T-helper 2 cell treated with Interferon-gamma antibody and Interleukin-4, amounts not matched to agents 100 ng/mL and 5 ng/mL, for 36 hours (primary cell): ENCODE data around the gene MKI67. TPM values are rescaled to one million over a fixed set of nuclear protein-coding genes. Genes with fewer than 3 reads are reported as not detected.

Source experiments
- intact Hi-C: fragments of 100-400 bp; cut with micrococcal nuclease; formaldehyde crosslinking; loops from one replicate; pipeline ENCODE4 v1.15.1; 2023
- total RNA-seq: library from RNA; stranded (reverse); gene quantifications from 2 replicates; pipeline ENCODE4 v1.2.3, GENCODE V29; 2022

The MKI67 gene
- total RNA-seq, 1 donor from 2014 or later = 272 TPM

- intact Hi-C loops = no loop called here
These were observed 40.0 kb downstream of the MKI67 start for GRCh38 chr10:128086003-128086863.

DNA sequence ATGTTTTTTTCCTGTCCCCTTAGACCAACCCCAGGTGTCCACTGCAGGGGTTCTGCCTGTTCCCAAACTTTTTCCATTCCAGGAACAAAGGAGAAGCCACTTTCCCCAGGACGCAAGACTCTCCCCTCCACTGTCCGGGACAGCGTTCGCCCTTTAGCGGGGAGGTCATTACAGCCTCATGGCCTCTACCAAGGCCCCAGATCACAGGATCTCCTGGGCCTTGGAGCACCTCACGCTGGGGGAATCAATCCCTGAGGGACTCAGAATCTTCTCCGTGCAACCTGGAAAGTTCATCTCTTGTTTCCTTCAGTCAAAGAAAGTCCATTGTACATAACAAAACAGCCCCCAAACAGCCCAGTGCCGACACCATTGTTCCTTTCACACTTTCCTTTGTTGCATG is 41.2 kb downstream of the MKI67 start:
- intact Hi-C loops = no loop called here

DNA sequence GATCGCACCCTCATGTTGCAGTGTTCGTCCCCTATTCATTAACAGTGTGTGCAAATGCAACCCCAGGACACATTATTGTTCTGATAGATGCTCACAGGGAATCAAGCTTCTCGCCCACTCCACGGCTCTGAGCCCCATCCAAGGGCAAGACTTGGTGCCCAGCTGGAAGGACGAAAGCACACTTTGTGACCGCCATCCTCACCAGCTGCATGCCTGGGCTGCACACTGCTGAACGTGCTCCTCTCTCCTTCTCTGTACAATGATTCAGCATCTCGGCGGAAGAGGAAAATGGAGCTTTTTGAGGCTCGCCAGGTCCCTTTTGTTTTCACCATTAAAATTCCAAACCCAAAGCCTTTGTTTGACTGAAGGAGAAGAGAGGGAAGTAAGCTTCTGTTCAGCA is 41.9 kb downstream of the MKI67 start:
- intact Hi-C loops = no loop called here

DNA sequence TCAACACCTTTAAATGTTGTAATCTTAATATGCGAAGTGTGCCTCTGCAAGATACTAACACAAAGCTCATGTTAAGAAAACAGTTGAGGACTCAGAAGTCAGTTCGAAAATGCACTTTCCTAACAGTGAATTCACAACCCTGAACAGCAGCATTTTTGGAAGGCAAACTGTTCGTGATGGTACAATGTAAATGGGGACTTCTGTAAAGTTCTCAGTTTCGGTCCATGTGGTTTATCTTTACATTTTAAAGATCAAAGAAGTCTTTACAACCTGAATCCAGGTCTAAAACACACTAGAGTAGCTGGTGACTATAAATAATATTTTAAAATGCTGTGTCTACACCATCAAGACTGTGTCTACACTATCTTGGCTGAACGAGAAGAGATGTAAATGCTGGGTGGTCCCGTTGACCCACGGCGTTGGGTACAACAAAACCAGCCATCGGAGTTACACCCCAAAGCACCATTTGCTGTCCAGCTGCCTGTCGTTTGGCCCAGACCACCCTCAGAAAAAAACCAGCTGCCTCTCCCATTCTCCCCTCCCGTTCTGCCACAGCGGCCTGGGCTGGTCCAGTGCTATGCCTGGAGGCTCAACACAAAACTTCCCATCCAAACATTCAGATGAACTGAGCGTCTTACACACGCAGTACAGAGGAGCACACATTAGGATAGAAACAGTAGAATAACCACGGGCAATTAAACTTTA is 42.9 kb downstream of the MKI67 start:
- intact Hi-C loops = no loop called here

- intact Hi-C loops = no loop called here
These were observed 44.5 kb downstream of the MKI67 start for GRCh38 chr10:128081720-128082119.

- intact Hi-C loops = no loop called here
These were observed 45.0 kb downstream of the MKI67 start for GRCh38 chr10:128081222-128081621.

DNA sequence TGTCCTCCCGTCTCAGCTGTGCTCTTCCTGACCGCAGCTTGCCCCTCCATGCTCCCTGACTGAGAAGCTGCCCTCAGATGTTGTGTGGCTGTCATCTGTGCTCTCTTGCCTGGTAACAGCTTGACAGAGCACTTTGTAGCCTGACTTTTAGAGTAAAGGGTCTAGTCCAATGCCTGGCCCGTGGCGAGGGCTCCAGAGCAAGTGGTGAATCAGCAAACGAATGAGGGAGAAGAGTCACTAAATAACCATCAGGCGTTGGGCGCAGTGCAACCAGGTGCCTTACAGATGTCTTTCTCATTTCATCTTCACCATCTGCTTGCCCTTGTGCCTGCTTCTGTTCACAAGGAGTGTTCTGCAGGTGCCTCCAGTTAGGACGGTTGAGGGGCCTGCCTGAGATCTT is 45.6 kb downstream of the MKI67 start:
- intact Hi-C loops = no loop called here

- intact Hi-C loops = no loop called here
These were observed 46.0 kb downstream of the MKI67 start for GRCh38 chr10:128080231-128080630.

DNA sequence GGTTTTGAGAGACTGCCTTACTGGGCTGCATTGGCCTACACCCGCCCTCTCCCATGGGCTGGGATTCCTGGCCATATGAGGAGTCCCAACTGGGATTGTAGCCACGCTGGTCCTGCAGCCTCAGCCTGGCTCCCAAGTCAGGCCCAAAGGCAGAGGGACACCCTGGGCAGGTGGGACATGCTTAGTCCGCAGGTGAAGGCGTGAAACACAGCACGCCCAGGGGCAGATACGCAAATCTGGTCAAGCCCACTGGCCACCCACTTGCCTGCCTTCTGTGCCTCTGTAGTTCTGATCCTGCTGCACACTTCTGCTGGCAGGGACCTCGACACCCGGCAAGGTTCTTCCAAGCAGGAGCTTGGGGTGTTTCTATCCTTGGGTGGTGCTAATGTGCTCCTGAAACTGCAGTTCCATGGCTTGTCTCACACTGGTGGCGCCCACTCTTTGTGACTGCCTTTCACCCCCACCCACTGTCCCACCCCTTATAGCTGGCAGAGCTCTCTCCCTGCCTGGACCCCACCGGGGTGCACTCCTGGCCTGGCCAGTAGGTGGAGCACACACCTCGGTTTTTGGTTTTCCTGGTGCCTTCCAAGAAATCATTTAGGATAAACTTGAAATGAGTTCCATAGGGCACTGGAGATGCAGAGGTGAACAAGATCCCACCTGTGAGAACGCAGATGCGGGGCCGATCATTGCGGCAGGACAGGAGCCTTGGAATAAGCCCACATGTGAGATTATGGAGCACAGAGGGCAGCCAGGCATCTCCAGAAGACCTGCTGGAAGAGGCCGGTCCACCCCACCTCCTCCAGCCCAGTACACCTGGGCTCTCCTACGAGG is 47.9 kb downstream of the MKI67 start:
- intact Hi-C loops = loop anchor here (1.0 kb wide), 1 partner anchor 72 kb away; no protein-coding TSS in a partner anchor

- intact Hi-C loops = no loop called here
These were observed 48.9 kb downstream of the MKI67 start for GRCh38 chr10:128077155-128077875.

GRCh38 chr10:128074589-128074988 is 51.6 kb downstream of the MKI67 start:
- intact Hi-C loops = no loop called here

DNA sequence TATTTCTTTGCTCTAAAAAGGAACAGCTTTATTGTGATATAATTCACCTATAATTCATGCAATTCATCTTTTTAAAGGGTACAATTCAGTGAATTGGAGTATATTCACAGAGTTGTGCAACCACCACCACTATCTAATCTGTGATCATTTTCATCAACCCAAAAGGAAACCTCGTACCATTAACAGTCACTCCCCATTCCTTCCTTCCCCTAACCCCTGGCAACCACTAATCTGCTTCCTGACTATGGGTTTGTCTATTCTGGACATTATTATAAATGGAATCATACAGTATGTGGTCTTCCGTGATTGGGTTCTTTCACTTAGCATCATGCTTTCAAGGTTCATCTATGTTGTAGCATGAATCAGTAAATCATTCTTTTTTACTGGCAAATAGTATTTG is 52.3 kb downstream of the MKI67 start:
- intact Hi-C loops = no loop called here

- intact Hi-C loops = no loop called here
These were observed 53.1 kb downstream of the MKI67 start for GRCh38 chr10:128072941-128073645.

DNA sequence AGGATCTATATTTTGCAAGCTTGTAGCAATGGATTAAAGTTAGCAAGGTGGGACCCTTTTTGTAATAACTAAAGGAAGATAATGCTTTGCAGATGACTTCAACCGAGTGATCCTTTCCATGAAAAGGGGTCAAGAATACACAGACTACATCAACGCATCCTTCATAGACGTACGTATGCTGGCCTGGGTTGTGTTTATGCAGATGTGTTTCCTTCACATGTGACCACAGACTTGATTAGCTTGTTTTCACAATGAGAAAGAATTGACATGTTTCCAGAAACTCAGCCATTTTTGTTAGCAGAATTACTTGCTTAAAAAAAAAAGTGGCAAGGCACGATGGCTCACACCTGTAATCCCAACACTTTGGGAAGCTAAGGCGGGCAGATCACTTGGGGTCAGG is 54.2 kb downstream of the MKI67 start:
- intact Hi-C loops = no loop called here

- intact Hi-C loops = no loop called here
These were observed 54.8 kb downstream of the MKI67 start for GRCh38 chr10:128071417-128071782.

- intact Hi-C loops = no loop called here
These were observed 55.4 kb downstream of the MKI67 start for GRCh38 chr10:128070721-128071416.

DNA sequence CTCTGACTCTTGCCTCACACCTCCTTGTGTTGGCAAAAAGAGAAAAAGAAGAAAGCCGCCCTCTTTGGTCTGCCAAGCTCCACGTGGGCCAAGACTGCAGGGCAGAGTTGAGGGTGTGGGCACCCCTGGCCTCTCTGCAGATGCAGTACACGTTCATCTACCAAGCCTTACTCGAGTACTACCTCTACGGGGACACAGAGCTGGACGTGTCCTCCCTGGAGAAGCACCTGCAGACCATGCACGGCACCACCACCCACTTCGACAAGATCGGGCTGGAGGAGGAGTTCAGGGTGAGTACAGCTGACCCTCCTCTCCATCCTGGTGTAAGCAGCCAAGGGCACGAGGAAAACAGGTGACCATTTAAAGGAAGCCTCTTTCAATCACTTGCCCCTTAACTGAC is 56.1 kb downstream of the MKI67 start:
- intact Hi-C loops = no loop called here

GRCh38 chr10:128069351-128070051 is 56.7 kb downstream of the MKI67 start:
- intact Hi-C loops = loop anchor here (1.0 to 2.0 kb wide), 5 partner anchors 34 to 353 kb away; partner anchors contain the start of gene PTPRE
